ENCODE measurements around the gene ERCC6L2.

DNA sequence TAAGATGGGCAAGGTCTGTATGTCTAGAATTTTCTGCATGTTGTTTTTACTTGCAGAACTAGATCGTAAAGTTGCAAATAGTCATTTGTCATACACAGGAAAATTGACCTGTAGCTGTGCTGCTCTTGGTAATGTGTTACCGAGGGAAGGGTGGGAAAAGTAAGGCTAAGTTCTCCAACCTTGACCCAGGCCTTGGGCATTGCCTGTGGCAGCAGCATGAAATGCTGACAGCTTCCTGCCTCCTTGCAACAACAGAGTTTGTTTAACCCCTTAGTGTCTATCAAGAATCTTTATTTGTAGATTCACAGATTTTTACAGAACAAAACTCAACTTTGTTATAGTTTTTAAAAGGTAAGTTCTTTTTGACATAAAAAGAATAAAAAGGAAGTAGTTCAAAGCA lies 48.3 kb downstream of the ERCC6L2 start:
- TF ChIP-seq CTCF (IDR thresholded peaks at IDR 0.05), result no peak
- TF ChIP-seq MAX (IDR thresholded peaks at IDR 0.05), result no peak
- no peak for TF ChIP-seq POLR2A (IDR thresholded peaks at IDR 0.05; ENCODE audit: low read length)
- TF ChIP-seq NFE2L2 (conservative IDR thresholded peaks at IDR 0.05; ENCODE audit: low read length), result no peak
- TF ChIP-seq, protein P1, sequence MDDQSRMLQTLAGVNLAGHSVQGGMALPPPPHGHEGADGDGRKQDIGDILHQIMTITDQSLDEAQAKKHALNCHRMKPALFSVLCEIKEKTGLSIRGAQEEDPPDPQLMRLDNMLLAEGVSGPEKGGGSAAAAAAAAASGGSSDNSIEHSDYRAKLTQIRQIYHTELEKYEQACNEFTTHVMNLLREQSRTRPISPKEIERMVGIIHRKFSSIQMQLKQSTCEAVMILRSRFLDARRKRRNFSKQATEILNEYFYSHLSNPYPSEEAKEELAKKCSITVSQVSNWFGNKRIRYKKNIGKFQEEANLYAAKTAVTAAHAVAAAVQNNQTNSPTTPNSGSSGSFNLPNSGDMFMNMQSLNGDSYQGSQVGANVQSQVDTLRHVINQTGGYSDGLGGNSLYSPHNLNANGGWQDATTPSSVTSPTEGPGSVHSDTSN (IDR thresholded peaks at IDR 0.05), result no peak
- TF ChIP-seq EP300 (IDR thresholded peaks at IDR 0.05), result no peak
- no peak for TF ChIP-seq FOSB (CRISPR knock-in tag; IDR thresholded peaks at IDR 0.05)
- TF ChIP-seq RAD21 (conservative IDR thresholded peaks at IDR 0.05 in 1 of 2, IDR thresholded peaks at IDR 0.05 in 1 of 2), result no peak
- no peak for TF ChIP-seq CEBPB (IDR thresholded peaks at IDR 0.05)
- no peak for TF ChIP-seq RFX5 (IDR thresholded peaks at IDR 0.05)
- no peak for TF ChIP-seq MAZ (IDR thresholded peaks at IDR 0.05; ENCODE audit: borderline replicate concordance, low read depth, low read length)
- TF ChIP-seq MYC (IDR thresholded peaks at IDR 0.05; ENCODE audit: borderline replicate concordance, low read length), result no peak
- no peak for TF ChIP-seq HOXA7 (CRISPR knock-in tag; IDR thresholded peaks at IDR 0.05)
- TF ChIP-seq SMC3 (IDR thresholded peaks at IDR 0.05), result no peak

Measured in A549 (cell line).